HEK293 (cell line): ENCODE measurements around the gene SAMD4B.

ENCODE experiments used
- BCL6B ChIP-seq: fragments of 450-650 bp; formaldehyde crosslinking; IDR thresholded peaks from 2 replicates; pipeline ENCODE4 v1.5.1; 2017; ENCODE audit warnings: missing biosample characterization, missing genetic modification characterization
- INSM2 ChIP-seq: fragments of 450-650 bp; formaldehyde crosslinking; IDR thresholded peaks from 2 replicates; pipeline ENCODE4 v1.5.1; 2016; ENCODE audit warnings: missing biosample characterization, missing genetic modification characterization
- KLF16 ChIP-seq: fragments of 450-650 bp; formaldehyde crosslinking; IDR thresholded peaks from 2 replicates; pipeline ENCODE4 v1.5.1; 2017; ENCODE audit warnings: missing biosample characterization, missing genetic modification characterization
- KLF8 ChIP-seq: fragments of 450-650 bp; formaldehyde crosslinking; IDR thresholded peaks from 2 replicates; pipeline ENCODE4 v1.5.1; 2016; ENCODE audit warnings: missing biosample characterization, missing genetic modification characterization
- MEIS1 ChIP-seq: sonication (generic); formaldehyde crosslinking; IDR thresholded peaks from 2 replicates; pipeline ENCODE4 v1.8.1; 2022; ENCODE audit warnings: missing genetic modification reagents, mild to moderate bottlenecking, borderline replicate concordance
- PRDM10 ChIP-seq: fragments of 450-650 bp; formaldehyde crosslinking; IDR thresholded peaks from 2 replicates; pipeline ENCODE4 v1.5.1; 2016; ENCODE audit warnings: missing biosample characterization, missing genetic modification characterization
- SCRT1 ChIP-seq: fragments of 450-650 bp; formaldehyde crosslinking; IDR thresholded peaks from 2 replicates; pipeline ENCODE4 v1.5.1; 2016; ENCODE audit warnings: missing biosample characterization, missing genetic modification characterization, borderline replicate concordance
- ZBTB48 ChIP-seq: fragments of 450-650 bp; formaldehyde crosslinking; IDR thresholded peaks from 2 replicates; pipeline ENCODE4 v1.5.1; 2016; ENCODE audit warnings: missing biosample characterization, missing genetic modification characterization
- ZFHX2 ChIP-seq: fragments of 450-650 bp; formaldehyde crosslinking; conservative IDR thresholded peaks from 2 replicates; pipeline ENCODE4 v1.5.1; 2016; ENCODE audit warnings: missing biosample characterization, missing genetic modification characterization
- ZNF10 ChIP-seq: fragments of 450-650 bp; formaldehyde crosslinking; IDR thresholded peaks from 2 replicates; pipeline ENCODE4 v1.5.1; 2017; ENCODE audit warnings: missing biosample characterization, missing genetic modification characterization
- ZNF19 ChIP-seq: fragments of 450-650 bp; formaldehyde crosslinking; IDR thresholded peaks from 2 replicates; pipeline ENCODE4; 2016; ENCODE audit warnings: missing biosample characterization, missing genetic modification characterization, low read depth
- ZNF2 ChIP-seq: fragments of 450-650 bp; formaldehyde crosslinking; IDR thresholded peaks from 2 replicates; pipeline ENCODE4 v1.5.1; 2016; ENCODE audit warnings: missing biosample characterization, missing genetic modification characterization
- ZNF24 ChIP-seq: fragments of 450-650 bp; formaldehyde crosslinking; IDR thresholded peaks from 2 replicates; pipeline ENCODE4 v1.5.1; 2016; ENCODE audit warnings: missing biosample characterization, missing genetic modification characterization
- ZNF311 ChIP-seq: fragments of 450-650 bp; formaldehyde crosslinking; IDR thresholded peaks from 2 replicates; pipeline ENCODE4 v1.5.1; 2017; ENCODE audit warnings: missing biosample characterization, missing genetic modification characterization, borderline replicate concordance
- ZNF335 ChIP-seq: fragments of 450-650 bp; formaldehyde crosslinking; conservative IDR thresholded peaks from 2 replicates; pipeline ENCODE4 v1.5.1; 2016; ENCODE audit warnings: missing biosample characterization, missing genetic modification characterization
- ZNF394 ChIP-seq: fragments of 450-650 bp; formaldehyde crosslinking; IDR thresholded peaks from 2 replicates; pipeline ENCODE4 v1.5.1; 2016; ENCODE audit warnings: missing biosample characterization, missing genetic modification characterization, mild to moderate bottlenecking, moderate library complexity, borderline replicate concordance
- ZNF423 ChIP-seq: fragments of 450-650 bp; formaldehyde crosslinking; IDR thresholded peaks from 2 replicates; pipeline ENCODE4 v1.5.1; 2016; ENCODE audit warnings: missing biosample characterization, missing genetic modification characterization
- ZNF433 ChIP-seq: fragments of 450-650 bp; formaldehyde crosslinking; IDR thresholded peaks from 2 replicates; pipeline ENCODE4 v1.5.1; 2016; ENCODE audit warnings: missing biosample characterization, missing genetic modification characterization, low read depth
- ZNF529 ChIP-seq: fragments of 450-650 bp; formaldehyde crosslinking; IDR thresholded peaks from 2 replicates; pipeline ENCODE4 v1.5.1; 2017; ENCODE audit warnings: missing genetic modification characterization, missing biosample characterization; ENCODE audit not compliant: insufficient replicate concordance
- ZNF548 ChIP-seq: fragments of 450-650 bp; formaldehyde crosslinking; IDR thresholded peaks from 2 replicates; pipeline ENCODE4 v1.5.1; 2016; ENCODE audit warnings: missing biosample characterization, missing genetic modification characterization
- ZNF555 ChIP-seq: fragments of 450-650 bp; formaldehyde crosslinking; conservative IDR thresholded peaks from 2 replicates; pipeline ENCODE4 v1.5.1; 2017; ENCODE audit warnings: missing biosample characterization, mild to moderate bottlenecking, missing genetic modification characterization, inconsistent platforms
- ZNF558 ChIP-seq: fragments of 450-650 bp; formaldehyde crosslinking; IDR thresholded peaks from 2 replicates; pipeline ENCODE4 v1.5.1; 2016; ENCODE audit warnings: missing biosample characterization, missing genetic modification characterization
- ZNF596 ChIP-seq: fragments of 450-650 bp; IDR thresholded peaks from 2 replicates; pipeline ENCODE4 v1.5.0; 2018; ENCODE audit warnings: missing biosample characterization, mild to moderate bottlenecking, missing genetic modification characterization, moderate library complexity
- ZNF600 ChIP-seq: fragments of 450-650 bp; formaldehyde crosslinking; IDR thresholded peaks from 2 replicates; pipeline ENCODE4 v1.5.1; 2016; ENCODE audit warnings: missing biosample characterization, missing genetic modification characterization
- ZNF623 ChIP-seq: fragments of 450-650 bp; formaldehyde crosslinking; IDR thresholded peaks from 2 replicates; pipeline ENCODE4 v1.5.1; 2016; ENCODE audit warnings: missing biosample characterization, missing genetic modification characterization
- ZNF626 ChIP-seq: fragments of 450-650 bp; sonication (Bioruptor Pico); formaldehyde crosslinking; IDR thresholded peaks from 2 replicates; pipeline ENCODE4 v1.5.1; 2018; ENCODE audit warnings: missing biosample characterization, missing genetic modification characterization, inconsistent platforms
- ZNF645 ChIP-seq: fragments of 450-650 bp; formaldehyde crosslinking; IDR thresholded peaks from 2 replicates; pipeline ENCODE4; 2016; ENCODE audit warnings: missing biosample characterization, missing genetic modification characterization
- ZNF776 ChIP-seq: fragments of 450-650 bp; formaldehyde crosslinking; IDR thresholded peaks from 2 replicates; pipeline ENCODE4 v1.5.0; 2017; ENCODE audit warnings: missing biosample characterization, missing genetic modification characterization, borderline replicate concordance
- ZNF837 ChIP-seq: fragments of 450-650 bp; formaldehyde crosslinking; IDR thresholded peaks from 2 replicates; pipeline ENCODE4 v1.5.1; 2016; ENCODE audit warnings: missing biosample characterization, missing genetic modification characterization
- ZNF843 ChIP-seq: fragments of 450-650 bp; formaldehyde crosslinking; IDR thresholded peaks from 2 replicates; pipeline ENCODE4 v1.5.1; 2016; ENCODE audit warnings: missing biosample characterization, missing genetic modification characterization
- ZSCAN16 ChIP-seq: fragments of 450-650 bp; formaldehyde crosslinking; IDR thresholded peaks from 2 replicates; pipeline ENCODE4 v1.5.1; 2016; ENCODE audit warnings: missing biosample characterization, missing genetic modification characterization
- ZXDB ChIP-seq: fragments of 450-650 bp; formaldehyde crosslinking; IDR thresholded peaks from 2 replicates; pipeline ENCODE4 v1.5.1; 2016; ENCODE audit warnings: missing biosample characterization, missing genetic modification characterization

The SAMD4B gene

GRCh38 chr19:39403331-39404312, 61.4 kb downstream of the SAMD4B start (continued):
- TF ChIP-seq ZNF776 (tag by site-specific recombination) (no peak), KLF16 (tag by site-specific recombination) (no peak; the same call in none of the 2 replicates), ZNF548 (tag by site-specific recombination) (no peak; the same call in 1 of the 2 replicates), BCL6B (tag by site-specific recombination) (peak; percentile 25; the same call in 1 of the 2 replicates), ZNF837 (tag by site-specific recombination) (no peak), ZNF529 (no peak), ZNF623 (tag by site-specific recombination) (peak; percentile 36; the same call in 1 of the 2 replicates), ZNF626 (tag by site-specific recombination) (no peak), ZBTB48 (tag by site-specific recombination) (peak; percentile 65), INSM2 (peak; percentile 86), ZNF2 (0 out of 2 replicates have a peak, but pooled peaks have one; percentile 18), ZNF555 (tag by site-specific recombination) (no peak), ZNF10 (tag by site-specific recombination) (0 out of 2 replicates have a peak, but pooled peaks have one; percentile 18), ZNF19 (tag by site-specific recombination) (no peak), ZFHX2 (tag by site-specific recombination) (peak; percentile 78), ZNF24 (peak; percentile 91), ZNF558 (tag by site-specific recombination) (peak; percentile 77; the same call in 1 of the 2 replicates), ZNF311 (no peak), ZNF423 (tag by site-specific recombination) (peak; percentile 69), ZNF596 (peak; percentile 30; the same call in 1 of the 2 replicates), KLF8 (tag by site-specific recombination) (peak; percentile 91), ZNF843 (tag by site-specific recombination) (peak; percentile 76; the same call in 1 of the 2 replicates), MEIS1 (no peak), ZSCAN16 (tag by site-specific recombination) (peak; percentile 89), ZNF645 (tag by site-specific recombination) (0 out of 2 replicates have a peak, but pooled peaks have one; percentile 30), SCRT1 (tag by site-specific recombination) (no peak), ZNF600 (tag by site-specific recombination) (peak; percentile 95), ZNF335 (tag by site-specific recombination) (peak; percentile 90), ZNF433 (tag by site-specific recombination) (no peak), ZXDB (tag by site-specific recombination) (peak; percentile 77), ZNF394 (tag by site-specific recombination) (peak; percentile 58), PRDM10 (peak; percentile 100)
